ENCODE data around the gene CATSPERE. TPM values are rescaled to one million over a fixed set of nuclear protein-coding genes. Genes with fewer than 3 reads are reported as not detected.

The CATSPERE gene
- total and polyA plus RNA-seq, 4 donors: 1.0 to 3.1 (median 1.6) TPM

Small RNA genes lying within 50 kb of the gene (small RNA-seq; reads per million reads assigned to genes)
- not detected for gene CYCSP5 (ENCODE audit: low replicate concordance)

Other genes with a start within 250 kb of the CATSPERE start
- gene ADSS2, start 9.4 kb upstream of the CATSPERE start, total RNA-seq: 10 to 100 TPM; 38.9 to 52.7 TPM
- 10 to 100 TPM; 52.3 to 58.2 TPM for gene ADSS2, start 9.4 kb upstream of the CATSPERE start, polyA plus RNA-seq (ENCODE audit: insufficient read length in 2 of 2)
- 10 to 100 TPM; 47.1 to 51.8 TPM for gene DESI2, start 191.9 kb downstream of the CATSPERE start, total RNA-seq
- gene DESI2, start 191.9 kb downstream of the CATSPERE start, polyA plus RNA-seq (ENCODE audit: insufficient read length in 2 of 2): 10 to 100 TPM; 31.9 to 35.8 TPM